Measurements from ENCODE around the gene SDS.

Gene SDS

DNA sequence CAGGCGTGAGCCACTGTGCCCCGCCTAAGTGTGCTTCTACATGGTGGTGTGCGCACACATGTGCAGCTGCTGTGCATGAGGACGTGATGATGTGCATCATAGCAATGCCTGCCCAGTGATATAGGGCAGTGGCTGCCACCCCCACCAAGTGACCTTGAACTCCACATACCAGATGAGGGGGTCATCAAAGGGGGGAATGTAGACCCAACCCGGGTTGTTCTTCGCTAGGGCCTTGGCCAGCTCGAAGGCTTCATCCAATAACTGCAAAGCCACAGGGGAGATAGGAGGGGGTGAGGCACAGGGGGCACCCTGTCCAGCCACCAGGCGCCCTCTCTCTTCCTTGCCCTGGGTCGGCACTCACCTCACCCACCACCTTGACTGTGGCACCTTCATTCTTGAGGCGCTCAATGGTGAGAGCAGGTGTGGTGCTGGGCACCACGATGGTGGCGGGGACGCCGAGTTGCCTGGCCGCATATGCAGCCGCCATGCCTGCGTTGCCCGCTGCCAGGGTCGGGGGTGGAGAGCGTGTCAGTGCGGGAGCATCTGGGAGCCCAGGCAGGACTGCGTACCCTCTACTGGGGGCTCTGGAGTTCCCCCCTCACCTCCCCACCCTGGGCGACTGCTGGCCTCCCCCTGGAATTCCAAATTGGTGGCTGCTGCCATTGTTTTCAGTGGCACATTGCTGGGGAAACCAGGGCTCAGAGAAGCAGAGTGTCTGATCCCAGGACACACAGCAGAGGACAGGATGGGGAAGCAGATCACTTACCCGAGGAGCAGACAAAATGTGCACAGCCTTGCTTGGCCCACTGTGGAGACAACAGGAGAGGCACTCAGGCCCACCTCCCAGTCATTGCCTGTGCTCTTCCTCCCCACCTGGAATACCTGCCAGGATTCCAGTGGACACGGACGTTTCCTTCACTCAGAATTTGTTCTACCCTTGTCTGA is 5.1 kb downstream of the SDS start:
- H3K4me3 ChIP-seq (ENCODE audit: low read length) = no peak overlapping the region
- no peak for TF ChIP-seq ZNF274 (IDR thresholded peaks at IDR 0.05; ENCODE audit: low read depth, low read length)

DNA sequence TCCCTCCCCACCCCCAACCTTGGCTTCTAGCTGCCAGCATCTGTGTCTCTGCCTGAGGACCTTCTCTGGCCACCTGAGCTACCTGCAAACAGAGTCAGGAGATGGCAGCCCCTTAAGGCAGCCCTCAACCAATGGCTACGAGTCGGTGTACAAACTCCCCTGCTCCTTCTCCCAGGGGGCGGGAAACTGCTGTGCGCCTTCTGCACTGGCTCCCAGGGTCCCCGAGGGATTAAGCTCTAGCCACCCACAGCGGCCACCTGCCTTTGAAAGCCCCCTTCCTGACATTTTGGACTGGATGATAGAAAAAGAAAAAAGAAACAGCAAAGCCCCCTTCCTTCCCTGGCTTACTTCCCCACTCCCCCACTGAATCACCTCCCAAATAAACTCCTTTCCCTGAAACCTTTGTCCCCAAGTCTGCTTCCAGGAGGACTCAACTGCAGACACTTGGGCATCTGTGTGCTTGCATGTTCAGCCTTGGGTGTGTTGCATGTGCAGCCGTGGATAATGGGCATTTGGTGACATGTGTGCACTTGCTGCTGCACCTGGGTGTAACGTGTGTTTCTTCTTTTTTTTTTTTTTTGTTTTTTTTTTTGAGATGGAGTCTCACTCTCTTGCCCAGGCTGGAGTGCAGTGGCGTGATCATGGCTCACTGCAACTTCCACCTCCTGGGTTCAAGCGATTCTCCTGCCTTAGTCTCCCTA is 6.0 kb downstream of the SDS start:
- TF ChIP-seq ZNF274 (IDR thresholded peaks at IDR 0.05; ENCODE audit: low read depth, low read length) = no peak
- H3K4me3 ChIP-seq (ENCODE audit: low read length) = no peak overlapping the region

DNA sequence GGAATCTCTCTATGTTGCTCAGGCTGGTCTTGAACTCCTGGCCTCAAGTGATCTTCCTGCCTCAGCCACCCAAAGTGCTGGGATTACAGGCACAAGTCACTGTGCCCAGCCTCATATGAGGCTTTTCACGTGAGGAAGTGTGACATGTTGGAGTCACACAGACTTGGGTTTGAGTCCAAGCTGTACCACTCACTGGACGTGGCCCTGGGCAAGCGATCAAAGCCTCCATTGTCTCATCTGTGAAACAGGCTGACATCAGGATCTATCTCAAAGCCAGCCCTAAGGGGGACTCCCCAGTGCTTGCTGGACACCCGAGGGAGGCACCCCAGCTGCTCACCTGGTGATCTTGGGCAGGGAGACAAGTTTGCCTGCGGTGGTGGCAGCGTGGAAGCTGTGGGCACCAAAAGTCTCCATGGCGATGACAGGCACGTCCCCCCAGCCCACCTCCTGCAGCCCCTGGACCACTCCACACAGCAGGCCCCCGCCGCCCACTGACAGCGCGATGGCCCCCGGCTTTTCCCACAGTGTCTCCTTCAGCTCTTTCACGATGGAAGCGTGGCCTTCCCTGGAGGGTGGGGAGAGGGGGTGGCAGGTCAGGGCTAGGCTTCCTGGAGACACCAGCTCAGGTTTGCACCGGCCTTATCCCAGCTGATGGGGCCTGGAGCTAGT is 6.7 kb downstream of the SDS start:
- no peak for TF ChIP-seq ZNF274 (IDR thresholded peaks at IDR 0.05; ENCODE audit: low read depth, low read length)

DNA sequence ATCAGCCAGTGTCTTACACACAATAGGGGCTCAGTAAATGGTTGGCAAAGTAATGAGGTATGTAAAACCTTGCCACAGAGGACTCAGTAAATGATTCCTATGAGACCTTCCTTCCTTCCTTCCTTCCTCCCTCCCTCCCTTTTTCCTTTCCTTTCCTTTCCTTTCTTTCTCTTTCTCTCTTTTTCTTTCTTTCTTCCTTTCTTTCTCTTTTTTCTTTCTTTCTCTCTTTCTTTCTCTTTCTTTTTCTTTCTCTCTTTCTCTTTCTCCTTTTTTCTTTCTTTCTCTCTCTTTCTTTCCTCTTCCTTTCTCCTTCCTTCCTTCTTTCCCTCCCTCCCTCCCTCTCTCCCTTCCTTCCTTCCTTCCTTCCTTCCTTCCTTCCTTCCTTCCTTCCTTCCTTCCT is 7.5 kb downstream of the SDS start:
- H3K4me3 ChIP-seq (ENCODE audit: low read length) = no peak overlapping the region
- no peak for TF ChIP-seq ZNF274 (IDR thresholded peaks at IDR 0.05; ENCODE audit: low read depth, low read length)

More for the DNA sequence above, 6.7 kb downstream of the SDS start:
- H3K4me3 ChIP-seq (ENCODE audit: low read length) = no peak overlapping the region

DNA sequence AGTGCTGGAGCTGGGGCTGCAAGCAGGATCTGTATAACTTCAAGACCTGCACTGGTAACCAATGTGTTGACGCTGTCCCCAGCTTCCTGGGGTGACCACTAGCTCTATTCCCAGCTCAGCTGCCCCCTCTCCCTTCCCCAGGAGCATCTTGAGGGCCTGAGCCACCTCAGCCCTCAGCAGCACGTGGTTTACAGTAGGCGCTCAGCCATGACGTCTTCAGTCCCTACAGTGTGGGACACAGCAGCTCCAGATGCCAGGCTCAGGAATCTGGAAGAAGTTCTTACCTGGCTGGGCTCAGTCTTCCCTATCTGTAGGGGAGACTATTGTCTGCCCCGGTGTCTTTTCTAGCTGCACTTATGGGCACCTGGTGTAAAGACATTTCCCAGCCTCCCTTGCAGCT is 8.6 kb downstream of the SDS start:
- H3K4me3 ChIP-seq (ENCODE audit: low read length) = no peak overlapping the region
- no peak for TF ChIP-seq ZNF274 (IDR thresholded peaks at IDR 0.05; ENCODE audit: low read depth, low read length)

DNA sequence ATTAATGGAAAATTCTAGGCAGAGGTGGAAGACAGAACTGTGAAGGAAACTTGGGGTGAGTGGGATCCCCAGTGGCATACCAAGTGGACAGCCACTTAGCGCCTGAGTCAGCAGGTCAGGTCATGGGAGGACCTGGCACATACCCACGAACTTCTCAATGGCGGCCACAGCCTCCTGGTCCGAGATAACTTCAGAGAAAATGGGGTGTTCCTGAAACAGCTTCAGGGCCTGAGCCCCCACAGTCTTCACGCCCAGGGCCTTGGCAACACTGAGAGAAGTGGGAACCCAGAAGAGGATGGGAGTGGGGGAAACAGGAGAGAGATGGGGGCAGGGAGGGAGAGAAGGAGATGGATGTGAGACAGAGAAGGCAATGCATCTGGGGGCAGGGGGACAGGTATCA is 9.9 kb downstream of the SDS start:
- no peak for TF ChIP-seq ZNF274 (IDR thresholded peaks at IDR 0.05; ENCODE audit: low read depth, low read length)
- no peak overlapping the region for H3K4me3 ChIP-seq (ENCODE audit: low read length)

DNA sequence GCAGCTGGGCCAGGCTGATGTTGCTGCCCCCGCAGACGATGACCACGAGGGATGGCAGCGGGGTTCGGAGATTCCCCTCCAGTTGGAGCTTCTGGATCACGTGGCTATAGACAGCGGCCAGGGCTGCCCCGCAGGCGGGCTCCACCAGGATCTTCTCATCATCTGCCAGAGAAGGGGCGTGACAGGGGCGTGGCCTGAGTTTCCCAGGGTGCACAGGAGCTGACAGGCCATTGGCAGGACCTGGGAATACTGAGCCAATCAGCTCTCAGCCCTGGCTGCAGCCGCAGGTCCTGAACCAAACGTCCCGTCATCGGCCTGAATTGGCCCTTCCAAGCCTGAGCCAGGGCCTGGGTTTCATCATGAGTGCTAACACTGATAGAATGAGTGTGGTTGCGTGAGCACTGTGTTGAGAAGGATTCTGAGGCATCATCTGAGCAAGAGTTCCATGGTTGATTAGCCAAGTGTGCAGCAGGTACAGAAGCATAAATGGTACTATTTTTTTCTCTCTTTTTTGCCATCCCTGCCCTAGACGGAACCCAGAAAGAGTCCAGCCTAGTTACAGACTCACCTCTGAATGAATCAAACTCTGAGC is 10.6 kb downstream of the SDS start:
- H3K4me3 ChIP-seq (ENCODE audit: low read length) = no peak overlapping the region
- TF ChIP-seq ZNF274 (IDR thresholded peaks at IDR 0.05; ENCODE audit: low read depth, low read length) = no peak

DNA sequence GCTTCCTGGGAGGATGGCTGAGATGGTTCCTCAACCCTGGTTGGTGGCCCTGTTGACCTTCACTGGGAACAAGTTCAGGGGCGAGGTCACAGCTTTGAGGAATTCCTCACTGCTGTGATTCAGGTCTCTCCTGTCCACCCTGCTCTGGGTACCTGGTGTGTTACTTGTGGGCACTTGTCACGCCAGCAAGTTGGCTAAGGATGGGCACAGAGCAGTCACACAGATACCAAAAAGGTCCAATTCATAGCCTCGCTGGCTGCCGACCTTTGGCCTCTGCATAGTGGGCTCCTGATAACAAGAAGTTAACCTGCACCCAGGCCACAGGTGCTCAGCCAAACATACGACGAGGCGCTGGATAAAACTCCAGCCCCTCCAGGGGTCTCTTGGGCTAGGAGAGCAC is 11.2 kb downstream of the SDS start:
- no peak for TF ChIP-seq ZNF274 (IDR thresholded peaks at IDR 0.05; ENCODE audit: low read depth, low read length)
- no peak overlapping the region for H3K4me3 ChIP-seq (ENCODE audit: low read length)

DNA sequence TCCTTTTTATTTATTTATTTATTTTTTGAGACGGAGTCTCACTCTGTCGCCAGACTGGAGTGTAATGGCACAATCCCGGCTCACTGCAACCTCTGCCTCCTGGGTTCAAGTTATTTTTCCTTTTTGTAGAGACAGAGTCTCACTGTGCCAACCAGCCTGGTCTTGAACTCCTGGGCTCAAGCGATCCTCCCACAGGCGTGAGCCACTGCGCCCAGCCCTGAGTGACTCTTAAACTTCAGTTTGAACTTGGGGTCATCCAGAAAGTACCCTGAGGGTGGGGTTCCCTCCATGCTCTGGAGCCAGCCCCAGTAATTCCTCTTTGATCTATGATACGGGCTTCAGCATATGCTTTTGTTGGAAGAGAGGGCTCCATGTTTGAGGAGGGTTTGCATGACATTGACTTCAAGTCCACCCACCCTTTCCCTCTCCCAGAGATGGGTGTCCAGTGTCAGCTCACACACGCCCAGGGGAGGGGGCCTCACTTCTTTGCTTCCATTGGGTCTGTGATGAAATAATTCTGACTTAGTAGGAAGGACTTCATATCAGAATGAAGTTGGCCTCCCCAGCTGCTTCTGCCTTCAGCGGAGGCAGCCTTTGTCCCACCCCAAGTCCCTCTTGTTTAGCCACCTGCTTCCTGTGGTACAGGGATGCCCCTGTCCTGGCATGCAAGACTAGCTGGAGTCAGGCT is 11.9 kb downstream of the SDS start:
- no peak overlapping the region for H3K4me3 ChIP-seq (ENCODE audit: low read length)
- TF ChIP-seq ZNF274 (IDR thresholded peaks at IDR 0.05; ENCODE audit: low read depth, low read length) = no peak

DNA sequence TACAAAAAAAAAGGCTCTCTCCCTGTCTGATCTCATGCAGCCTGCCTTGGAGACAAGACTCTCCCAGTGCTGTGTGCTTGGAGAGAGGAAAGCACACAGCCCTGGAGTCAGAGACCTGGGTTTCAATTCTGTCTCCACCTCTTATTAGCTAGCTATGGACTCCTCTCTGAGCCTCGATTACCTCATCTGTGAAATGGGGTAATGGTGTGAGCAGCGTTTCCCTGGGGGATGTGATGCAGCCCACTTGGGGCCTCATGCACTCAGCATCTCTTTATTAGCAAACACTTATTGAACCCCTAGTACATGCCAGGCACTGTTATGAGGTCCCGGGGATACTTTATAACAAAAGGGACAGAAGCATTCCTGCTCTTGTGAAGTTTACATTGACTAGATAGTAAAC is 12.5 kb downstream of the SDS start:
- no peak for TF ChIP-seq ZNF274 (IDR thresholded peaks at IDR 0.05; ENCODE audit: low read depth, low read length)

DNA sequence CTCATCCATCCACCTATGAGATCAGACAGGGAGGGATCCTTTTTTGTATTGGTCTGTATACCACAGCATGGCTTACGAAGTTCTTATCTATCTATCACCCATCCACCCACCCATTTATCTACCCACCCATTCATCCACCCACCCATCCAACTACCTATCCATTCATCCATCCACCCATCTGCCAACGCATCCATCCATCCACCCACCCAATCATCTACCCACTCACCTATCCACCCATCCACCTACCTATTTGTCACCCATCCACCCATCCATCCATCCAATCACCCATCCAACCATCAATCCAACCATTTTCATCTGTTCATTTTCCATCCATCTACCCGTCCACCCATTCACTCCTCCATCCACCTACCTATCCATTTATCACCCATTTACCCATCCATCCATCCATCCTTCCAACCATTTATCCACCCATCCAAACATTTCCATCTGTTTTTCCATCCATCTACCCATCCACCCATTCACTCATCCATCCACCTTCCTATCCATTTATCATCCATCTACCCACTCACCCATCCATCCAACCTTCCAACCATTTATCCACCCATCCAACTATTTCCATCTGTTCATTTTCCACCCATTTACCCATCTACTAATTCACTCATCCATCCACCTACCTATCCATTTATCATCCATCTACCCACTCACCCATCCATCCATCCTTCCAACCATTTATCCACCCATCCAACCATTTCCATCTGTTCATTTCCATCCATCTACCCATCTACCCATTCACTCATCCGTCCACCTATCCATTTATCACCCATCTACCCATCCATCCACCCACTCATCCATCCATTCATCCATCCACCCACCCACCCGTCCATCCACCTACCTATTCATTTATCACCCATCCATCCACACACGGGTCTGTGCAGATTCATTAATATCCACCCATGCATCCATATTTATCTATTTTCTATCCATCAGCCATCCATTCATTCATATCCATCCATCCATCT is 13.3 kb downstream of the SDS start:
- TF ChIP-seq ZNF274 (IDR thresholded peaks at IDR 0.05; ENCODE audit: low read depth, low read length) = no peak
- H3K4me3 ChIP-seq (ENCODE audit: low read length) = no peak overlapping the region

More for the DNA sequence above, 12.5 kb downstream of the SDS start:
- no peak overlapping the region for H3K4me3 ChIP-seq (ENCODE audit: low read length)

DNA sequence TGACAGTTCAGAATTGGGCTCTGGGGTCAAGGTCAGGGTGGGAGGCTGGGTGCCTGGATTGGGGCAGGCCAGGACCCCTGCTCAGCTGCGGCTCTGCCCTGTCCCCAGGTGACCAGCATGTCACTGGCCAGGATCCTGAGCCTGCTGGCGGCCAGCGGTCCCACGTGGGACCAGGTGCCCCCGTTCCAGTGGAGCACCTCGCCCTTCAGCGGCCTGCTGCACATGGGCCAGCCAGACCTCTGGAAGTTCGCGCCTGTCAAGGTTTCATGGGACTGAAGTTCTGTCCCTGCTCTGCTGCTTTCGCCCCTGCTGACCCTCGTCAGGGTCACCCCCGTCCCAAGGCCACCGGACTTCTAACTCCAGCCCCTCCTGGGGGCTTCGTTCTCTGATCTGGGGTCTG is 15.3 kb downstream of the SDS start:
- no peak for TF ChIP-seq ZNF274 (IDR thresholded peaks at IDR 0.05; ENCODE audit: low read depth, low read length)
- no peak overlapping the region for H3K4me3 ChIP-seq (ENCODE audit: low read length)

DNA sequence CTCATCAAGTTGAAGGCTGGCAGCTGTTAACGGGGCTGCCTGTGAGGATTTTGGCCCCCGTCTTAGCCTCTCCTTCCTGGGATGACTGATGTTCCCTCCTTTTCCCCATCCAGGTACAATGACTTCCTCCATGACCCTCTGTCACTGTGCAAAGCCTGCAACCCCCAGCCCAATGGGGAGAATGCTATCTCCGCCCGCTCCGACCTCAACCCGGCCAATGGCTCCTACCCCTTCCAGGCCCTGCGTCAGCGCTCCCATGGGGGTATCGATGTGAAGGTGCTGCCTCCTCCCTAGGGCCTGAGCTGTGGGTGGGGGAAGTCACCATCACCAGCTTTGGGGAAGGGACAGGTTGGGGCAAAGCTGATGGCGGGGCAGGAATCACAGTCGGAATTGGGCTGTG is 16.1 kb downstream of the SDS start:
- H3K4me3 ChIP-seq (ENCODE audit: low read length) = no peak overlapping the region

More for the DNA sequence above, 16.1 kb downstream of the SDS start:
- TF ChIP-seq ZNF274 (IDR thresholded peaks at IDR 0.05; ENCODE audit: low read depth, low read length) = no peak
